Fibroblast of the aortic adventitia (primary cell): ENCODE results near the gene TBR1. TPM values are rescaled to one million over a fixed set of nuclear protein-coding genes. Genes with fewer than 3 reads are reported as not detected.
A peak's percentile ranks its signal among the peaks of the same experiment; 100 is the strongest.

Source experiments
- DNase-seq: peaks from one replicate; pipeline ENCODE4 v3.0.0-alpha.2; 2010; ENCODE audit warnings: low read depth
- H3K4me3 ChIP-seq: 2 replicates; pipeline ENCODE4 v1.5.1; 2011; ENCODE audit warnings: low read depth, mild to moderate bottlenecking, control low read depth, low read length, moderate library complexity
- CTCF ChIP-seq: IDR thresholded peaks from 2 replicates; pipeline ENCODE4 v1.5.1; 2011; ENCODE audit warnings: mild to moderate bottlenecking, low read length, control low read depth, inconsistent platforms; ENCODE audit not compliant: insufficient read depth
- total RNA-seq: library from RNA; depleted of rRNA; stranded (reverse); fragments of >200 nt; gene quantifications from 2 replicates; pipeline ENCODE4 v1.2.3, GENCODE V29; 2012; ENCODE audit warnings: low replicate concordance

Gene TBR1
- total RNA-seq, 1 donor: not detected

GRCh38 chr2:161418275-161418714 is 2.2 kb downstream of the TBR1 start:
- TF ChIP-seq CTCF: no peak
- DNase-seq: no peak
- H3K4me3 ChIP-seq: no peak overlapping the region

GRCh38 chr2:161418715-161419637 is 2.9 kb downstream of the TBR1 start:
- DNase-seq: no peak

GRCh38 chr2:161419638-161420190 is 3.6 kb downstream of the TBR1 start:
- no peak for DNase-seq
- H3K4me3 ChIP-seq: no peak overlapping the region
- TF ChIP-seq CTCF: no peak

More at GRCh38 chr2:161418715-161419637, 2.9 kb downstream of the TBR1 start:
- H3K4me3 ChIP-seq: peak overlapping the region; percentile 35
- TF ChIP-seq CTCF: no peak

- TF ChIP-seq CTCF: no peak
These were observed 4.4 kb downstream of the TBR1 start for GRCh38 chr2:161420406-161421074.

GRCh38 chr2:161421686-161422085 is 5.6 kb downstream of the TBR1 start:
- no peak for TF ChIP-seq CTCF
- no peak for DNase-seq
- no peak overlapping the region for H3K4me3 ChIP-seq

More at GRCh38 chr2:161420406-161421074, 4.4 kb downstream of the TBR1 start:
- H3K4me3 ChIP-seq: no peak overlapping the region
- DNase-seq: no peak

- no peak overlapping the region for H3K4me3 ChIP-seq
- no peak for TF ChIP-seq CTCF
- no peak for DNase-seq
These were observed 6.8 kb downstream of the TBR1 start for GRCh38 chr2:161422816-161423403.
